ENCODE results near the gene ARHGAP15.

DNA sequence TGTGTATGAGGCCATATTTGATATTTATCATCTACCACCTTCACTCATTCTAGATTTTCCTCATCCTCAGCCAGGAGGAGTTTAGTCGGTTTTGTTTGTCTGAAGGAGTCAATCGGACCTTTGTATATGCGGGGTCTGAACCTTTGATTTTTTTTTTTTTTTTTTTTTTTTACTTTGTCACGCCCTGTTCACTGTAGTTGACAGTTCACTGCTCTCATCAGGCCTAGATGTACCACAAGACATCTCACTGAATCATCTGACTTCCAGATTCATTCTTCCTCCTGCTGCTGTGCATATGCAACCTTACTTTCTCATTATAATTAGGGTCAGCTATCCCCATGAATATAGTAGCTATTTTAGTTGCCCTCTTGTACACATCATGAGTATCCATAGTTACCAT, 133.2 kb downstream of the ARHGAP15 start:
- TF ChIP-seq, protein P1, sequence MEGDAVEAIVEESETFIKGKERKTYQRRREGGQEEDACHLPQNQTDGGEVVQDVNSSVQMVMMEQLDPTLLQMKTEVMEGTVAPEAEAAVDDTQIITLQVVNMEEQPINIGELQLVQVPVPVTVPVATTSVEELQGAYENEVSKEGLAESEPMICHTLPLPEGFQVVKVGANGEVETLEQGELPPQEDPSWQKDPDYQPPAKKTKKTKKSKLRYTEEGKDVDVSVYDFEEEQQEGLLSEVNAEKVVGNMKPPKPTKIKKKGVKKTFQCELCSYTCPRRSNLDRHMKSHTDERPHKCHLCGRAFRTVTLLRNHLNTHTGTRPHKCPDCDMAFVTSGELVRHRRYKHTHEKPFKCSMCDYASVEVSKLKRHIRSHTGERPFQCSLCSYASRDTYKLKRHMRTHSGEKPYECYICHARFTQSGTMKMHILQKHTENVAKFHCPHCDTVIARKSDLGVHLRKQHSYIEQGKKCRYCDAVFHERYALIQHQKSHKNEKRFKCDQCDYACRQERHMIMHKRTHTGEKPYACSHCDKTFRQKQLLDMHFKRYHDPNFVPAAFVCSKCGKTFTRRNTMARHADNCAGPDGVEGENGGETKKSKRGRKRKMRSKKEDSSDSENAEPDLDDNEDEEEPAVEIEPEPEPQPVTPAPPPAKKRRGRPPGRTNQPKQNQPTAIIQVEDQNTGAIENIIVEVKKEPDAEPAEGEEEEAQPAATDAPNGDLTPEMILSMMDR (conservative IDR thresholded peaks at IDR 0.05; ENCODE audit: low read depth in 2 of 2): no peak
- TF ChIP-seq, protein P2, sequence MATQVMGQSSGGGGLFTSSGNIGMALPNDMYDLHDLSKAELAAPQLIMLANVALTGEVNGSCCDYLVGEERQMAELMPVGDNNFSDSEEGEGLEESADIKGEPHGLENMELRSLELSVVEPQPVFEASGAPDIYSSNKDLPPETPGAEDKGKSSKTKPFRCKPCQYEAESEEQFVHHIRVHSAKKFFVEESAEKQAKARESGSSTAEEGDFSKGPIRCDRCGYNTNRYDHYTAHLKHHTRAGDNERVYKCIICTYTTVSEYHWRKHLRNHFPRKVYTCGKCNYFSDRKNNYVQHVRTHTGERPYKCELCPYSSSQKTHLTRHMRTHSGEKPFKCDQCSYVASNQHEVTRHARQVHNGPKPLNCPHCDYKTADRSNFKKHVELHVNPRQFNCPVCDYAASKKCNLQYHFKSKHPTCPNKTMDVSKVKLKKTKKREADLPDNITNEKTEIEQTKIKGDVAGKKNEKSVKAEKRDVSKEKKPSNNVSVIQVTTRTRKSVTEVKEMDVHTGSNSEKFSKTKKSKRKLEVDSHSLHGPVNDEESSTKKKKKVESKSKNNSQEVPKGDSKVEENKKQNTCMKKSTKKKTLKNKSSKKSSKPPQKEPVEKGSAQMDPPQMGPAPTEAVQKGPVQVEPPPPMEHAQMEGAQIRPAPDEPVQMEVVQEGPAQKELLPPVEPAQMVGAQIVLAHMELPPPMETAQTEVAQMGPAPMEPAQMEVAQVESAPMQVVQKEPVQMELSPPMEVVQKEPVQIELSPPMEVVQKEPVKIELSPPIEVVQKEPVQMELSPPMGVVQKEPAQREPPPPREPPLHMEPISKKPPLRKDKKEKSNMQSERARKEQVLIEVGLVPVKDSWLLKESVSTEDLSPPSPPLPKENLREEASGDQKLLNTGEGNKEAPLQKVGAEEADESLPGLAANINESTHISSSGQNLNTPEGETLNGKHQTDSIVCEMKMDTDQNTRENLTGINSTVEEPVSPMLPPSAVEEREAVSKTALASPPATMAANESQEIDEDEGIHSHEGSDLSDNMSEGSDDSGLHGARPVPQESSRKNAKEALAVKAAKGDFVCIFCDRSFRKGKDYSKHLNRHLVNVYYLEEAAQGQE (IDR thresholded peaks at IDR 0.05; ENCODE audit: unreplicated experiment): no peak
- TF ChIP-seq EZH2phosphoT487 (IDR thresholded peaks at IDR 0.05; ENCODE audit: unreplicated experiment) (no peak), EZH2 (IDR thresholded peaks at IDR 0.05; ENCODE audit: low read depth, unreplicated experiment) (no peak), CREB1 (CRISPR knock-in tag; IDR thresholded peaks at IDR 0.05; ENCODE audit: low read depth) (no peak), POLR2AphosphoS5 (IDR thresholded peaks at IDR 0.05; ENCODE audit: low read depth) (no peak), STAT1 (IDR thresholded peaks at IDR 0.05; ENCODE audit: unreplicated experiment) (no peak), NANOG (IDR thresholded peaks at IDR 0.05; ENCODE audit: borderline replicate concordance) (no peak), JUNB (IDR thresholded peaks at IDR 0.05; ENCODE audit: unreplicated experiment) (no peak), ZNF114 (CRISPR knock-in tag; IDR thresholded peaks at IDR 0.05) (no peak)
- TF ChIP-seq, protein P3, sequence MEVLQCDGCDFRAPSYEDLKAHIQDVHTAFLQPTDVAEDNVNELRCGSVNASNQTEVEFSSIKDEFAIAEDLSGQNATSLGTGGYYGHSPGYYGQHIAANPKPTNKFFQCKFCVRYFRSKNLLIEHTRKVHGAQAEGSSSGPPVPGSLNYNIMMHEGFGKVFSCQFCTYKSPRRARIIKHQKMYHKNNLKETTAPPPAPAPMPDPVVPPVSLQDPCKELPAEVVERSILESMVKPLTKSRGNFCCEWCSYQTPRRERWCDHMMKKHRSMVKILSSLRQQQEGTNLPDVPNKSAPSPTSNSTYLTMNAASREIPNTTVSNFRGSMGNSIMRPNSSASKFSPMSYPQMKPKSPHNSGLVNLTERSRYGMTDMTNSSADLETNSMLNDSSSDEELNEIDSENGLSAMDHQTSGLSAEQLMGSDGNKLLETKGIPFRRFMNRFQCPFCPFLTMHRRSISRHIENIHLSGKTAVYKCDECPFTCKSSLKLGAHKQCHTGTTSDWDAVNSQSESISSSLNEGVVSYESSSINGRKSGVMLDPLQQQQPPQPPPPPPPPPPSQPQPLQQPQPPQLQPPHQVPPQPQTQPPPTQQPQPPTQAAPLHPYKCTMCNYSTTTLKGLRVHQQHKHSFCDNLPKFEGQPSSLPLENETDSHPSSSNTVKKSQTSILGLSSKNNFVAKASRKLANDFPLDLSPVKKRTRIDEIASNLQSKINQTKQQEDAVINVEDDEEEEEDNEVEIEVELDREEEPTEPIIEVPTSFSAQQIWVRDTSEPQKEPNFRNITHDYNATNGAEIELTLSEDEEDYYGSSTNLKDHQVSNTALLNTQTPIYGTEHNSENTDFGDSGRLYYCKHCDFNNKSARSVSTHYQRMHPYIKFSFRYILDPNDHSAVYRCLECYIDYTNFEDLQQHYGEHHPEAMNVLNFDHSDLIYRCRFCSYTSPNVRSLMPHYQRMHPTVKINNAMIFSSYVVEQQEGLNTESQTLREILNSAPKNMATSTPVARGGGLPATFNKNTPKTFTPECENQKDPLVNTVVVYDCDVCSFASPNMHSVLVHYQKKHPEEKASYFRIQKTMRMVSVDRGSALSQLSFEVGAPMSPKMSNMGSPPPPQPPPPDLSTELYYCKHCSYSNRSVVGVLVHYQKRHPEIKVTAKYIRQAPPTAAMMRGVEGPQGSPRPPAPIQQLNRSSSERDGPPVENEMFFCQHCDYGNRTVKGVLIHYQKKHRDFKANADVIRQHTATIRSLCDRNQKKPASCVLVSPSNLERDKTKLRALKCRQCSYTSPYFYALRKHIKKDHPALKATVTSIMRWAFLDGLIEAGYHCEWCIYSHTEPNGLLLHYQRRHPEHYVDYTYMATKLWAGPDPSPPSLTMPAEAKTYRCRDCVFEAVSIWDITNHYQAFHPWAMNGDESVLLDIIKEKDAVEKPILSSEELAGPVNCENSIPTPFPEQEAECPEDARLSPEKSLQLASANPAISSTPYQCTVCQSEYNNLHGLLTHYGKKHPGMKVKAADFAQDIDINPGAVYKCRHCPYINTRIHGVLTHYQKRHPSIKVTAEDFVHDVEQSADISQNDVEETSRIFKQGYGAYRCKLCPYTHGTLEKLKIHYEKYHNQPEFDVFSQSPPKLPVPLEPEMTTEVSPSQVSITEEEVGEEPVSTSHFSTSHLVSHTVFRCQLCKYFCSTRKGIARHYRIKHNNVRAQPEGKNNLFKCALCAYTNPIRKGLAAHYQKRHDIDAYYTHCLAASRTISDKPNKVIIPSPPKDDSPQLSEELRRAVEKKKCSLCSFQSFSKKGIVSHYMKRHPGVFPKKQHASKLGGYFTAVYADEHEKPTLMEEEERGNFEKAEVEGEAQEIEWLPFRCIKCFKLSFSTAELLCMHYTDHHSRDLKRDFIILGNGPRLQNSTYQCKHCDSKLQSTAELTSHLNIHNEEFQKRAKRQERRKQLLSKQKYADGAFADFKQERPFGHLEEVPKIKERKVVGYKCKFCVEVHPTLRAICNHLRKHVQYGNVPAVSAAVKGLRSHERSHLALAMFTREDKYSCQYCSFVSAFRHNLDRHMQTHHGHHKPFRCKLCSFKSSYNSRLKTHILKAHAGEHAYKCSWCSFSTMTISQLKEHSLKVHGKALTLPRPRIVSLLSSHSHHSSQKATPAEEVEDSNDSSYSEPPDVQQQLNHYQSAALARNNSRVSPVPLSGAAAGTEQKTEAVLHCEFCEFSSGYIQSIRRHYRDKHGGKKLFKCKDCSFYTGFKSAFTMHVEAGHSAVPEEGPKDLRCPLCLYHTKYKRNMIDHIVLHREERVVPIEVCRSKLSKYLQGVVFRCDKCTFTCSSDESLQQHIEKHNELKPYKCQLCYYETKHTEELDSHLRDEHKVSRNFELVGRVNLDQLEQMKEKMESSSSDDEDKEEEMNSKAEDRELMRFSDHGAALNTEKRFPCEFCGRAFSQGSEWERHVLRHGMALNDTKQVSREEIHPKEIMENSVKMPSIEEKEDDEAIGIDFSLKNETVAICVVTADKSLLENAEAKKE (CRISPR knock-in tag; IDR thresholded peaks at IDR 0.05): no peak
- TF ChIP-seq, protein P4, sequence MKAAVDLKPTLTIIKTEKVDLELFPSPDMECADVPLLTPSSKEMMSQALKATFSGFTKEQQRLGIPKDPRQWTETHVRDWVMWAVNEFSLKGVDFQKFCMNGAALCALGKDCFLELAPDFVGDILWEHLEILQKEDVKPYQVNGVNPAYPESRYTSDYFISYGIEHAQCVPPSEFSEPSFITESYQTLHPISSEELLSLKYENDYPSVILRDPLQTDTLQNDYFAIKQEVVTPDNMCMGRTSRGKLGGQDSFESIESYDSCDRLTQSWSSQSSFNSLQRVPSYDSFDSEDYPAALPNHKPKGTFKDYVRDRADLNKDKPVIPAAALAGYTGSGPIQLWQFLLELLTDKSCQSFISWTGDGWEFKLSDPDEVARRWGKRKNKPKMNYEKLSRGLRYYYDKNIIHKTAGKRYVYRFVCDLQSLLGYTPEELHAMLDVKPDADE (IDR thresholded peaks at IDR 0.05): no peak

All from GM23338 (cell line).